Activated CD4-positive, alpha-beta T cell treated with anti-CD3 and anti-CD28 coated beads for 1 hour (primary cell): Measurements from ENCODE around the gene GALNT9.

Experiments
- DNase-seq: peaks from one replicate; pipeline ENCODE4 v3.0.0-alpha.2; 2020

The GALNT9 gene

DNA sequence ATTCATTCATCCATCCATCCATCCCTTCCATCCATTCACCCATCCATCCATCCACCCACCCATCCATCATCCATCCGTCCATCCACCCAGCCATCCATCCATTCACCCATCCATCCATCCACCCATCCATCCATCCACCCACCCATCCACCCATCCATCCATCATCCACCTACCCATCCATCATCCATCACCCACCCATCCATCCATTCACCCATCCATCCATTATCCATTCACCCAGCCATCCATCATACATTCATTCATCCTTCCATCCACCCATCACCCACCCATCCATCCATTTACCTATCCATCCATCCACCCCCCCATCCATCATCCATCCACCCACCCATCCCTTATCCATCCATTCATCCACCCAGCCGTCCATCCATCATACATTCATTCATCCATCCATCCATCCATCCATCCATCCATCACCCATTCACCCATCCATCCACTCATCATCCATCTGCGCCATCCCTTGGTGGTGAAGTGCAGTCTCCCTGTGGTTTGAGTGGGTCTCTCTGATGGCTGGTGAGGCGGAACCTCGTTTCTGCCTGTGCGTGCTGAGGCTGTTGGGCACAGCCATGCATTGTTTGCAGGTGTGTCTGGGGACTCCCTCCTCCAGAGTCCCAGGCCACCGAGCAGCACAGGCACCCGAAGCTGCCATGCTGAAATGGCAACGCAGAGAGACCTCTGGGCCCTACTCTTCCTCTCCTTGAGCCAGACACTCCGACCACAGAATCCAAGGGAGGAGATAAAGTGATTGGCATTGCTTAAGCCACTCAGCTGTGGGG, 162.4 kb downstream of the GALNT9 start:
- no peak for DNase-seq

DNA sequence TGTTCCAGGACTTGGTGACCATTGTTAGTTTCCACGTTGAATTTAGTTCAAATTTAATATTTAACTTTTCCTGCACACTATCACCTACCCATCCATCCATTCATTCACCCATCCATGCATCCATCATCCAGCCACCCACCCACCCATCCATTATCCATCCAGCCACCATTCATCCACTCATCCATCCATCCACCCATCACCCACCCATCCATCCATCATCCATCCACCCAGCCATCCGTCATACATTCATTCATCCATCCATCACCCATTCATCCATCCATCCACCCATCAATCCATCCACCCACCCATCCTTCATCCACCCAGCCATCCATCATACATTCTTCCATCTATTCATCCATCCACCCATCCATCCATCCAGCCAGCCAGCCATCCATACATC, 163.3 kb downstream of the GALNT9 start:
- DNase-seq, result no peak

DNA sequence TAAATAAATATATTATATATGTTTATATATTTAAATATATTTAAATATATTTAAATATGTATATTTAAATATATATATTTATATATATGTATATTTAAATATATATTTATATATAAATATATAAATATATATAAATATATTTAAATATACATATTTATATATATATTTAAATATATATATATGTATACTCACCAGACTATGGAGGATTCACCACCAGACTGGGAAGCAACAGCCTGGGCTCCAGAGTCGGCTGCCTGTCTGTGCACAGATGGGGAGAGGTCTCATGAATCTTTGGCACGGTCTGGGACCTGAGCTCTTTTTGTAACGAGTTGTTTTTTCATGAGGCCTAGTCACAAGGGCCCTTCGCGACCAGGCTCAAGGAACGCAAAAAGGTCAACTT, 163.8 kb downstream of the GALNT9 start:
- DNase-seq, result no peak

DNA sequence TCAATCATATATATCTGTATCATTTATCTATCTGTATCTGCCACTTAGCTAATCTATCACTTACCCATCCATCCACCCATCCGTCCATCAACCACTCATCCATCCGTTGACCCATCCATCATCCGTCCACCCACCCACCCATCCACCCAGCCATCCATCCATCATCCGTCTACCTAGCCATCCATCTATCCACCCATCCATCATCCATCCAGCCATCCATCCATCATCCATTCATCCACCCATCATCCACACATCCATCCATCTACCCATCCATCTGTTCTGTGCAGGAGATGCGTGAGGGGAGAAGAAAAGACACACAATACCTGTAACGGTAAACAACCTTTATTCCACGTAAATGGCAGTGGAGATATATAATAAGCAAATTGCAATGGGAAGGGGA, 165.0 kb downstream of the GALNT9 start:
- DNase-seq, result no peak

DNA sequence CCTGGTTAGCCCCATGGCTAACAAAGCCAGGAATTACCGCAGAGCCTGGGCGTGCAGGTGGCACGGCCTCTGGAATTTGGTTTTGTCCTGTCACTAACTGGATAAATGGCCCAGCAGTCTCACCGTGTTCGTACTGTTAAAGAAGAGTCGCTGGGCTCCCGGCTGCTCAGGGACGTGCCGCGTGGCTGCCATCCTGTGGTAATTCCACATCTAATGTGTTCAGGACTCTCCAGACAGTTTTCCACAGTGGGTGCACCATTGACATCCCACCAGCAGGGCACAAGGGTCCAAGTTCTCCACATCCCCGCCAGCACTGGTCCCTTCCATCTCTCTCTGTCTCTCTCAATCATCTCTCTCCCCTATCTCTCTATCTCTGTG, 165.5 kb downstream of the GALNT9 start:
- DNase-seq, result no peak

DNA sequence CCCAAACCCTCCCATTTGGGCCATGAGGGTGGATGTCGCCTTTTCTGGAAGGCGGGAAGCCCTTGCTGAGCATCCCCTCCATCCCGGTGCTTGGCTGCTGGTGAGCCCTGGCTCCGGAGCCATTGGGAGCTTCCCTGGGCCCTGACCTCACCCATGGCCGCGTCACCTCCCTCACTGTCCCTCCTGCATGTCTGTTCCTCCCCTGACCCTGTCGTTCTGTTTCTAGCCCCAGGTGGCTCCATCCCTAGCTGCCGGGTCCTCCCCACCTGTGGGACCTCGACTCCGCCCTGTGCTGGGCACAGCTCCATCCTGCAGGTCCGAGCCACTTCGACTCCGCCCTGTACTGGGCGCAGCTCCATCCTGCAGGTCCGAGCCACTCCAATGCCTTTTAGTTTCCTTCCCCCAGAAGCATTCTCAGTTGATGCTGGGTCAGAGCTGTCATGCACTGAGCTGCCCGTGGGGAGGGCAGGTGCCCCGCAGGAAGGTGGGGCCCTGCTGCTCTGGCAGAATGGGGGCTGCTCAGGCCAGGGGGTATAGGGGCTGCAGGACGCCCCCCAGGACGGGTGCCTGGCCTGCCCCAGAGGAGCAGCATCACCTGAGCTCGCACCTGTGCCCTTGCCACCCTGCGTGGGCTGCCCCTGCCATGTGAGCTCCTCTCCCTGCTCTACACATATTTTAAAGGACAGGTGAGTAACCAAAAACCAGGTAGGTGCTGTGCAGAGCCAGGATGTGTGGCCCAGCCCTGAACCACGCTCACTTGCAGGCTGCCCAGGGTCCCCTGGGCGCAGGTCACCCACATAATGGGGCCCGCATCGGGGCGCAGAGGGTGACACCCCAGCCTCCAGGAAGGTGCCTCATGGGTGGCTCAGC, 166.1 kb downstream of the GALNT9 start:
- no peak for DNase-seq

DNA sequence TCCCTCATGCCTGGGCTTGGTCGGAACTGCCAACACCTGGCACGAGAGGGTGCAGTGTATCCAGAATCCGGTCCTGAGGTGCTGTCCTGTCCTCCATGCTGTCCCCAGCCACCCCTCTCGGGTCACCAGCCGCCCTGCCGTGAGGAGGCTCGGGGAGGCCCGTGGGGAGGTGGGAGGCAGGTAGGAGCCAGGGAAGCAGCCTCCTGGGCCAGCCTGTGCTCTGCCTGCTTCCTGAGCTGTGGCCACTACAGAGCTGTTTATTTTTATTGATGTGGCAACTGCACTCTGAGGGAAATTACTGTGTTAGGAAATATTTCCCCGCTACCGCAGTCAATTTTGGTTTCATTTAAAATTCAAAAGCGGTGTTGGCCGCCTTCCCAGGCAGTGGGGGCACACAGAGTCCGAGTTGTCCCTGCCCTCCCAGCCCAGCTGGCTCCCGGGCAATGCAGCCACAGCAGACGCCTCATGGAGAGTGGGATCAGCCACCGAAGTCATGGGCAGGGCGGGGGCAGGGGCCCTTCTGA, 166.8 kb downstream of the GALNT9 start:
- no peak for DNase-seq

DNA sequence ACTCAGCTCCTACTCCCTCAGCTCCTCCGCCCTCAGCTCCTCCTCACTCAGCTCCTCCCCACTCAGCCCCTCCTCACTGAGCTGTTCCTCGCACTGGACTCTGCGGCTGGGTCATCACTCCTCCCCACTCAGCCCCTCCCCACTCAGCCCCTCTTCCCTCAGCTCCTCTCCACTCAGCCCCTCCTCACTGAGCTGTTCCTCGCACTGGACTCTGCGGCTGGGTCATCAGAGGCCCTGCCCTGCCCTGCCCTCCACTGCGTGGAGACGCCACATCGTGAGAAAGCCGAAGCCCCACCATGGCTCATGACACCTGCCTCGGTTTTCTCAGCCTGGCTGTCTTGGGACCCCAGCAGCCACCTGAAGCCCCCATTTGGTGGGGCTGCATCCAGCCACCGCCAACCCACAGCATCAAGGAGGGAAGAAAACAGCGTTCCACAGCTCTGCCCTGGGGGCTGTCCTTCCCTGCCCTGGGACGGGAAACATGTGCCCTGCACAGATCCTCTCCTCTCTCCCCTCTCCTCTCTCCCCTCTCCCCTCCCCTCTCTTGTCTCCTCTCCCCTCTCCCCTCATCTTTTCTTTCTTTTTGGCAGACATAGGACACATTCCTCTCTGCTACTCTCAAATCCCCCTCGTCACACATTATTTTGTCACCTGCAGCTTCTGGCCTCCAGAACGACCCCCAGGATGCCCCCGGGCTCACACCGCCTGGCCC, 167.4 kb downstream of the GALNT9 start:
- no peak for DNase-seq

DNA sequence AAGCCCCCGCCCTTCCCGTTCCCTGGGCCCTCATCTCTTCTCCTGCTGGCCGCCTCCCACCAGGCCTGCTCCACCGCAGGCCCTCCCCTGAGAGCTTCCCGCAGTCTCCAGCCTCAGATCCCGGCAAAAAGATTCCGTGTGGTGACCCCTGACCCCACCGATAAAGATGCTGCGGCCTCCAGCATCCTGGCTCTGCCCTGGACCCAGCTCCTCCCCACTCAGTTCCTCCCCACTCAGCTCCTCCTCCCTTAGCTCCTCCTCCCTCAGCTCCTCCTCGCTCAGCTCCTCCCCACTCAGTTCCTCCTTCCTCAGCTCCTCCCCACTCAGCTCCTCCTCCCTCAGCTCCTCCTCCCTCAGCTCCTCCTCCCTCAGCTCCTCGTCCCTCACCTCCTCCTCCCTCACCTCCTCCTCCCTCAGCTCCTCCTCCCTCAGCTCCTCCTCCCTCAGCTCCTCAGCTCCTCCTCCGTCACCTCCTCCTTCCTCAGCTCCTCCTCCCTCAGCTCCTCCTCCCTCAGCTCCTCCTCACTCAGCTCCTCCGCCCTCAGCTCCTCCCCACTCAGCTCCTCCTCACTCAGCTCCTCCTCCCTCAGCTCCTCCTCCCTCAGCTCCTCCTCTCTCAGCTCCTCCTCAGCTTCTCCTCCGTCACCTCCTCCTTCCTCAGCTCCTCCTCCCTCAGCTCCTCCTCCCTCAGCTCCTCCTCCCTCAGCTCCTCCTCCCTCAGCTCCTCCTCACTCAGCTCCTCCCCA, 168.2 kb downstream of the GALNT9 start:
- DNase-seq, result no peak

DNA sequence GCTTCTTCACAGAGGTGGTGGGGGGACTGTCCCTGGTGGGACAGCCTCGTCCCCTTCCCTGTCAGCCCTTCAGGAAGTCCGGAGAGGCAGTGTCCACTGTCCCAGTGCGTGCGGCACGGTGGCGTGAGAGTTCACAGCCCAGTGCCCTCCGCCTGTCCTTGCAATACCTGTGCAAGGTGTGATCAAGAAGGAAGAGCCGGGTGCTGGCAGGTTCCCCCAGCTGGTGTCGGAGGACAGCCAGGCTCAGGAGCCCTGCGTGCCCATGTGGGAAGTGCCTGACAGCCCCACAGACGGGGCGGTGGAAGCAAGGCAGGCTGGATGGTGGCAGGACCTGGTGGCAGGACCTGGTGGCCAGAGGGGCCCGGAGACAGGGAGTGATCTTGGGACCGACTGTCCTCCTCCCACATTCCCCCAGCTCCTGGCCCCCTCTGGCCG, 168.8 kb downstream of the GALNT9 start:
- no peak for DNase-seq

DNA sequence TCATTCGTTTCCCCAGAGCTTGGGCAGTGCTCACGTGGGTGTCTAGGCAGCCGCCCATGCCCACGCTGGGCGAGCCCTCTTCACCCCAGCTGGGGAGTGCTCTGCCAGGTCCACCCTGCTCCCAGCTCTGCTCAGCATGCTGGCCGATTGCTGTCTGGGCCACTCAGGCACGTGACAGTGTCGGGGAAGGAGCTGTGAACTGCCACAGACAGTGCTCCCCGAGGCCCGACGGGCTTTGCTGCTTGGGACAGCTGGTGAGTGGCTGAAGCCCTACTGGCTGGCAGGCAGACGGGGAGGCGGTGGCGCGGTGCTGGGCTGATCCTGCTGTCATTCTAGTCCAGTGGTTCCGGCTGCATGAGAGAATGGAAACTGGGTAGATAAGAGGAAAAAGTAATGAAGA, 169.4 kb downstream of the GALNT9 start:
- no peak for DNase-seq

DNA sequence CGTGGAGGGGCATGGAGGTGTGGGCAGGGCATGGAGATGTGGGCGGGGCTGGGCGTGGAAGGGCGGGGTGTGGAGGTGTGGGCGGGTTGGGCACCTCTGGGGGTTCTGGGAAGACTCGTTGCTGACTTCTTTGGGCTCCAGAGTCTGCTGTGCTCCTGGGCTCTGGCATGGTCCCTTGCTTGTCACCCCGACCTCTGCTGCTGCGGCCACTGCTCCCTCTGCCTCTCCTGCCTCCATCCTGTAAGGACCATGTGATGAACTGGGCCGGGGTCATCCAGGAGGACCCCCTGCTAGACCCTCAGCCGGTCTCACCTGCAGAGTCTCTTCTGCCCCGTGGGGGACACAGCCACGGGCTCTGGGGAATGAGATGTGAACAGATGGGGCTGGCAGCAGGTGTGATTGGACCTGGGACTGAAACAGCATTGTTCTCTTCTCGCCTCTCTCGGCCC, 169.8 kb downstream of the GALNT9 start:
- no peak for DNase-seq

DNA sequence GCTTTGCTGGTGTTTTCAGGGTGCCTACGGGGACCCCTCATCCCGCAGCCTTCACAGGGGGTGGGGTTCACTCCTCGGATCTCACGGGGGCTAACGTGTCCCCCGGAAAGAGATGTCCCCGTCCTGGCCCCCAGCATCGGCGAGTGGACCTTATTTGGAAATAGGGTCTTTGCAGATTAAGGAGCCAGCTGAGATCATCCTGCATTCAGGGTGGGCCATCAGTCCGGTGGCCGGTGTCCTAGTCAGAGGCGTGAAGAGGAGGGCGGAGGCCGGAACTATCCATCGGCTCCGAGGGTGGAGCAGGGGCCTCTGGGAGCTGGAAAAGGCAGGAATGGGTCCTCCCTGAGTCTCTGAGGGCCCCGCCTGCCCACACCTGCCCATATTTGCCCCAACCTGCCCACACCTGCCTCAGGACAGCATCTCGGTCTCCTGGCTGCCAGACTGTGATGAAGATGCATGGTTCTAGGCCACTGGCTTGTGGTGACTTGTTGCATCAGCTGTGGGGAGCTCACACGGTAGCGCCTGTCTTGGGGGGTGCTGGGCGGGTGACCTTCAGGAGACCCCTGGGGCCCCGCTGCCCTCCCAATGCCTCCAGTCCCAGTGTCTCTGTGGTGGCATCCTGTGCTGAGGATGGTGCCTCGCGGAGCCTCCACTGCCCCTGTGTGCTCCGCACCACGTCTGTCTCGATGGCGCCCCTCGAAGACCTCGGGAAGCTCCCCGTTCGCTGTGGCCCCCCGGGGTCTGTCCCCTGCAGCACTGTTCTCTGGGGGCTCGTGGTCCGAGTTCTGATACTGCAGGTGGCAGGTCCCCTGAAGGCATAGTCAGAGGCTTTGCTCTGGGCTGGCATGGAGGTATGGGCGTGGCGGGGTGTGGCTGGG, 170.5 kb downstream of the GALNT9 start:
- DNase-seq, result no peak

DNA sequence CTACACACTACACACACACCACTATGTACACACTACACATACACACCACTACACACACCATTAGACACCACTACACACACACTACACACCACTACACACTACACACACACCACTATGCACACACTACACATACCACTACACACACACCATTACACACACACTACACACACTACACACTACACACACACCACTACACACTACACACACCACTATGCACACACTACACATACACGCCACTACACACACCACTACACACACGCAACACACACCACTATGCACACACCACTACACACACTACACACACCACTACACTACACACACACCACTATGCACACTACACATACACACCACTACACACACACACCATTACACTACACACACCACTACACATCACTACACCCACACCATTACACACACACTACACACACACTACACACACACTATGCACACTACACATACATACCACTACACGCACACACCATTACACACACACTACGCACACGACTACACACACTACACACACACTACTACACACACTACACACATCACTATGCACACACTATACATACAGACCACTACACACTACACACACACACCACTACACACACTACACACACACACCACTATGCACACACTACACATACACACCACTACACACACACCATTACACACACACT, 171.5 kb downstream of the GALNT9 start:
- no peak for DNase-seq

DNA sequence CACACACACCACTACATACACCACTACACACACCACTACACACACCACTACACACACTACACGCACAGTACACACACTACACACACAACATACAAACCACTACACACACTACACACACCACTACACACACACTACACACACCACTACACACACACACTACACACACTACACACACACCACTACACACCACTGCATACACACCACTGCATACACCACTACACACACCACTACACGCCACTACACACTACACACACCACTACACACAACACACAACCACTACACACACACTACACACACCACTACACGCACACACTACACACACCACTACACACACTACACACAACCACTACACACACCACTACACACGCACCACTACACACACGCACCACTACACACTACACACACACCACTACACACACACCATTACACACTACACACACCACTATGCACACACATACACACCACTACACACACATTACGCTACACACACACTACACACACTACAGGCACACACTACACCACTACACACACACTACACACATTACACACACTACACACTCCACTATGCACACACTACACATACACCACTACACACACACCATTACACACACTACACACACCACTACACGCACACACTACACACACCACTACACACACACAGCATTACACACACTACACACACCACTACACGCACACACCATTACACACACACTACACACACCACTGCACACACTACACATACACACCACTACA, 172.6 kb downstream of the GALNT9 start:
- DNase-seq, result no peak

DNA sequence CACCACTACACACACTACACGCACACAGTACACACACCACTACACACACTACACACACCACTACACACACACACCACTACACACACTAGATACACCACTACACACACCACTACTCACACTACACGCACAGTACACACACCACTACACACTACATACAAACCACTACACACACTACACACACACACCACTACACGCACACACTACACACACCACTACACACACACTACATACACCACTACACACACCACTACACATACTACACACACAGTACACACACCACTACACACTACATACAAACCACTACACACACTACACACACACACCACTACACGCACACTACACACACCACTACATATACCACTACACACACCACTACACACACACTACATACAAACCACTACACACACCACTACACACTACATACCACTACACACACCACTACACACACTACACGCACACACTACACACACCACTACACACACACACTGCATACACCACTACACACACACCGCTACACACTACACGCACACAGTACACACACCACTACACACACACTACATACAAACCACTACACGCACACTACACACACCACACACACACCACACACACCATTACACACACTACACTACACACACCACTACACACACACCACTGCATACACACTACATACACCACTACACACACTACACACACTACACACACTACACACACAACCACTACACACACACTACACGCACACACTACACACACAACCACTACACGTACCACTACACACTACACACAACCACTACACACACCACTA, 173.4 kb downstream of the GALNT9 start:
- no peak for DNase-seq

DNA sequence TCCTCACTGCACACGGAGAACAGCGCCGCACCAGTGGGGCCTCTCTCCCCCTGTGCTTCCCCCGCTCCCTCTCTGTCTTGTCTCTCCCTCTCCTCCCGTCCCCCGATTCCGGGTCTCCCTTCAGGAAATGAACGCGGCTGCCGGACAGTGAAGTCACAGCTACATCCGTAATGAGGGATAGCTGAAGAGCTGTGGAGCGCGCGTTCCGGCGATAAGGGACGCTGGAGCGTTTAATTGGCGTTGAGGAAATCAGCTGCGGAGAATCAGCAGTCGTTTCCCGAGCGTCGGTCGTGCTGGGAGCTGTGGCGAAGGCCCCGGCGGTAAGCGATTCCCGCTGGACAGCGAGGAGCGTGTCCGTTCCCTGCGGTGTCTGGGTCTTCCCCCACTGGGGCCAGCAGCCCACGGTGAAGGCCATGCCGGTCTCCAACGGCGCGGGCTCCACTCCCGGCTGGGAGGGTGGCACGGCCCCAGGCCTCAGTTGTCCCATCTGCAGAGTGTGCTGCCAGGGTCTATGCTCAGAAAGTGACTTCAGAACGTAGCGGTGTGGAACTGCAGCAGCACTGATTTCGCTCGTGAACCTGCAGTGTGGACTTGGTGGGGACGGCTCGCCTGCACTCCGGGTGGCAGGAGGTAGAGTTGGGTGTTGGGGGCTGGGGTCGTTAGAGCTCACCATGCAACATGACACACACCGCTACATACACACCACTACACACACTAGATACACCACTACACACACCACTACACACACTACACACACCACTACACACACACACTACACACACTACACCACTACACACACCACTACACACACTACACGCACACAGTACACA, 174.2 kb downstream of the GALNT9 start:
- no peak for DNase-seq

DNA sequence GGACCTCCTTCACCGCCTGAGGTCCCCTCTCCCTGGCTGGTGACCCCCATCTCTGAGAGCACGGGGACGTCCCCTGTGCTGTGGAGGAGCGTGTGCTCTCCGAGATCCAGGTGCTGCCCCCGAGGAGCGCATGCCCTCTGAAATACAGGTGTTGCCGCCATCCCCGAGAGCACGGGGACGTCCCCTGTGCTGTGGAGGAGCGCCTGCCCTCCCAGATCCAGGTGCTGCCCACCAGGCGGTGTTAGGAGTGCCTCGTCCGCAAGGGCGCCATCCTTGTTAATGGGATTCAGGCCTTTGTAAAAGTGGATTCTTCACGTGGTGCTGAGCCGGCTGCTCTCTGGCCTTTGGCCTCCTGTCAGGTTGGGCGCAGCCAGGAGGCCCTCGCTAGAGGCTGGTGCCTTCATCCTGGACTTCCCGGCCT, 175.0 kb downstream of the GALNT9 start:
- DNase-seq, result no peak
